Left ventricle myocardium superior (tissue), 1 donor: Measurements from ENCODE around the gene KNDC1. TPM values are rescaled to one million over a fixed set of nuclear protein-coding genes. Genes with fewer than 3 reads are reported as not detected.
"Not testable (repeated sequence)": the region's sequence is repeated elsewhere in the genome, so short reads cannot be mapped to it uniquely, and the experiment has no call there.

Source experiments
- ATAC-seq: fragments of 200-7000 bp; cut with Tn5 transposase; one replicate; pipeline ENCODE4 v1.9.1; 2020; ENCODE audit warnings: mild to moderate bottlenecking, moderate library complexity
- DNase-seq: peaks from one replicate; pipeline ENCODE4 v3.0.0-alpha.2; 2020
- intact Hi-C: fragments of 100-400 bp; cut with micrococcal nuclease; formaldehyde crosslinking; loops from one replicate; pipeline ENCODE4 v1.11.0; 2022
- total RNA-seq: library from RNA; stranded (reverse); fragmentation: NEBNext Ultra II Directional; extraction: Animal tissue kit (Norgen Biotek cat#: 25700); gene quantifications from one replicate; pipeline ENCODE4 v1.2.1, GENCODE V29; 2021
- donor health status: DM: no; HTN: yes; CAD: no; lungs with severe emphysema.

Gene KNDC1
- total RNA-seq, 1 donor from 2014 or later = 0.20 TPM

- DNase-seq (no peak), ATAC-seq (no peak)
Measured at GRCh38 chr10:133230044-133230361, 70.0 kb downstream of the KNDC1 start, which contains the start of gene UTF1. UTF1 (plus strand) TSS chr10:133230217; CDS start chr10:133230289, 72 bp downstream.

GRCh38 chr10:133230387-133231195 is 70.6 kb downstream of the KNDC1 start:
- DNase-seq (peak; percentile 59), ATAC-seq (no peak)
- intact Hi-C loops = no loop called here

More at GRCh38 chr10:133230044-133230361, 70.0 kb downstream of the KNDC1 start, which contains the start of gene UTF1:
- intact Hi-C loops = no loop called here

- no peak for ATAC-seq
- intact Hi-C loops = no loop called here
Measured at GRCh38 chr10:133231244-133231945, 71.4 kb downstream of the KNDC1 start.

GRCh38 chr10:133231946-133232574 is 72.0 kb downstream of the KNDC1 start:
- no peak for ATAC-seq
- intact Hi-C loops = no loop called here

More at GRCh38 chr10:133231244-133231945, 71.4 kb downstream of the KNDC1 start:
- DNase-seq = no peak

GRCh38 chr10:133234796-133235195 is 74.8 kb downstream of the KNDC1 start:
- ATAC-seq, intact Hi-C loops, DNase-seq: not testable (repeated sequence)

More at GRCh38 chr10:133231946-133232574, 72.0 kb downstream of the KNDC1 start:
- no peak for DNase-seq

- peak; percentile 62 for DNase-seq
- ATAC-seq = peak; percentile 52
- intact Hi-C loops = no loop called here
Measured at GRCh38 chr10:133235265-133235855, 75.3 kb downstream of the KNDC1 start.

GRCh38 chr10:133235932-133236331 is 75.9 kb downstream of the KNDC1 start:
- intact Hi-C loops = no loop called here
- no peak for DNase-seq
- peak; percentile 44 for ATAC-seq

- DNase-seq = no peak
- ATAC-seq = peak; percentile 23
- intact Hi-C loops = no loop called here
Measured at GRCh38 chr10:133236401-133237240, 76.6 kb downstream of the KNDC1 start.

- intact Hi-C loops = no loop called here
- ATAC-seq (no peak), DNase-seq (no peak)
Measured at GRCh38 chr10:133237241-133237587, 77.2 kb downstream of the KNDC1 start.

GRCh38 chr10:133237588-133238465 is 77.8 kb downstream of the KNDC1 start, which contains the start of gene VENTX:
VENTX (plus strand) TSS chr10:133237855; CDS start chr10:133237915, 60 bp downstream.
- DNase-seq = no peak

GRCh38 chr10:133238466-133238804 is 78.4 kb downstream of the KNDC1 start:
- intact Hi-C loops = no loop called here
- DNase-seq (no peak), ATAC-seq (no peak)

More at GRCh38 chr10:133237588-133238465, 77.8 kb downstream of the KNDC1 start, which contains the start of gene VENTX:
- intact Hi-C loops = no loop called here
- ATAC-seq = no peak

GRCh38 chr10:133239990-133240389 is 80.0 kb downstream of the KNDC1 start:
- ATAC-seq = no peak
- no peak for DNase-seq
- intact Hi-C loops = no loop called here

- intact Hi-C loops = no loop called here
- no peak for ATAC-seq
- peak; percentile 23 for DNase-seq
Measured at GRCh38 chr10:133241501-133242205, 81.6 kb downstream of the KNDC1 start.

- ATAC-seq (no peak), DNase-seq (no peak)
- intact Hi-C loops = no loop called here
Measured at GRCh38 chr10:133242611-133243356, 82.8 kb downstream of the KNDC1 start.

GRCh38 chr10:133243593-133243992 is 83.6 kb downstream of the KNDC1 start:
- intact Hi-C loops = no loop called here
- ATAC-seq (no peak), DNase-seq (no peak)

- no peak for ATAC-seq
- DNase-seq = no peak
- intact Hi-C loops = no loop called here
Measured at GRCh38 chr10:133245439-133246235, 85.6 kb downstream of the KNDC1 start.
